Fibroblast of gingiva (primary cell): ENCODE data around the gene RBAK.
"Not testable (repeated sequence)": the region's sequence is repeated elsewhere in the genome, so short reads cannot be mapped to it uniquely, and the experiment has no call there.

Source experiments
- DNase-seq: peaks from one replicate; pipeline ENCODE4 v3.0.0-alpha.2; 2011; ENCODE audit warnings: low read depth

The RBAK gene

DNA sequence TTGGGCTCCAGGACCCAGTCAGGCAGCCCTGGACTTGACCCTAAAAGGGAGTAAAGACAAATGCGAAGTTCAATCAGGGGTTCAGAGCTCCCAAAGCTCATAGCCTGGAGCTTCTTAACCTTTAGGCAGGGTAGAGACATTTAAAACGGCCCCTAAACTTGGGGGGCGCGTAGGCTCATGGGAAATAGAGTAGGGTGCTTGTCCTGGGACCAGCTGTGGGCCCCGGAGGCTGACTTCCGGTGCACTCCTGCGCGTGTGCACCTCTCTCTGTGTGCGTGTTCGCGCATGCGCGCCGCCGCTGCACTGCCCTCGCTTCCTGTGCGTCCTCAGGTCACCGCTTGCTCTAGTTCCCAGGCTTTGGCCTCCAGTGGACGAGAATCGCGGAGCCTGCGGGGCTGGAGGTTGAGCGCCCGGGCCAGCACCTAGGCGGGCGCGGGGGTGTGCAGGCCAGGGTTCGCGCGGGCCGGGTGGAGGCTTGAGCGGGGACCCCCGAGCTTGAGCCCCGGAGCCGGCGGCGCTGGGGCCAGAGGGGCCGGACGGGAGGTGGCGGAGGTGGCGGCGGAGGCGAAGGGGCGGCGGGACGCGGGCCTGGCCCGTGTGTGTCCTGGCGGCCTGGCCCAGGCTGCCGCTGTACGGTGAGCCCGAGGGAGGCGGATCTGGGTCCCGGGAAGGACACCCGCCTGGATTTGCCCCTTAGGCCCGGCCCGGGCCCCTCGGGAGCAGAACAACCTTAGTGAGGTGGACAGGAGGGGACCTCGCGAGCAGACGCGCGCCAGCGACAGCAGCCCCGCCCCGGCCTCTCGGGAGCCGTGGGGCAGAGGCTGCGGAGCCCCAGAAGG is at the start of gene RBAK:
RBAK (plus strand) TSS at position 303 of the 839 bp plus-strand sequence. CDS start 2,217 bp downstream, outside the sequence.
- peak; percentile 96 for DNase-seq

DNA sequence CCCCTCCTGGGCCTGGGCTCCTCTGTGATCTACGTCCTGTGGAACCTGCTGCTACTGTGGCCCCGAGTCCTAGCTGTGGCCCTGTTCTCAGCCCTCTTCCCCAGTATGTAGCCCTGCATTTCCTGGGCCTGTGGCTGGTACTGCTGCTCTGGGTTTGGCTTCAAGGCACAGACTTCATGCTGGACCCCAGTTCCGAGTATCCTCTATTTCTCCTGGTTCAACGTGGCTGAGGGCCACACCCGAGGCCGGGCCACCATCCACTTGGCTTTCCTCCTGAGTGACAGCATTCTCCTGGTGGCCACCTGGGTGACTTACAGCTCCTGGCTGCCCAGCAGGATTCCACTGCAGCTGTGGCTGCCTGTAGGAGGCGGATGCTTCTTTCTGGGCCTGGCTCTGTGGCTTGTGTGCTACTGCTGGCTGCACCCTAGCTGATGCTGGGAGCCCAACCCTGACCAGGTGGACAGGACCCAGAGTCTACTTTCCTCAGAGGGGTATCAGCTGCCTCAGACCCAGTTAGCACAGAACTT is 48.9 kb upstream of the RBAK start:
- no peak for DNase-seq

DNA sequence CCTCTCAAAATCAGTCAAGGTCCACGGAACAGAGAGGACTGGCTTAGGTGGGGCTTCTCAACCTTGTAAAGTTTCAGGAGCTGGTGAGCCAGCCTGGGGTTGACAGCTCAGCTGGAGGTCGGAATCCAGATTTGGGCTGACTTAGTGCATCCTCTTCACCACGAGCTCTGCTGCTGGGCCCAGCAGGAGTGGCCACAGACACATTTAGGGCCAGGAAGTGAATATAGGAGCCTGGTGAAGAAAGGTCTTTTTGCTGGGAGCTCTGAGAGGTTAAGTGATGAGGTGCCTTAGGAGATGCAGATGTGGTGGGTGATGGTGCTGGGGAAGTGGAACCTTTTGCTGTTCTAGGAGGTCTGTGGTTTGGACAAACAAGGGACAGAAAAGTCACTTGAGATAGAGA is 47.4 kb upstream of the RBAK start:
- DNase-seq = no peak

DNA sequence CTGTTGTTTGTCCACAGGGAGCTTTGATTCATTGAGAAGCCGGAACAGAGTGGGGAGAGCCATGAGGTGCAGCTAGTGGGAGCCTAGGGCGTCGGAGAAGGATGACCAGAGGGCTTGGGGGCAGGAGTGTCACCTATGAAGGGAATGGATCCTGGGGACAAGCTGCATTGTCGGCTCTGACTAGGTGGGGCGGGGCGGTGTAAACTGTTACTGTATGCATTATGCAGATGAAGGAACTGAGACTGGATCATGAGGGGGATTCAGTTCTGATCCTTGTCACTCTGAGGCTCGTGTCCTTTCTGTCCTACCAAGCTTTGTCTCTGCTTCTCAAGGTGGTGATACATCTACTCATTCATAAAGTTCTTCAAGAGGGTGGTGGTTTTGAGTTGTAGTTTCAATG is 46.8 kb upstream of the RBAK start:
- DNase-seq = no peak

DNA sequence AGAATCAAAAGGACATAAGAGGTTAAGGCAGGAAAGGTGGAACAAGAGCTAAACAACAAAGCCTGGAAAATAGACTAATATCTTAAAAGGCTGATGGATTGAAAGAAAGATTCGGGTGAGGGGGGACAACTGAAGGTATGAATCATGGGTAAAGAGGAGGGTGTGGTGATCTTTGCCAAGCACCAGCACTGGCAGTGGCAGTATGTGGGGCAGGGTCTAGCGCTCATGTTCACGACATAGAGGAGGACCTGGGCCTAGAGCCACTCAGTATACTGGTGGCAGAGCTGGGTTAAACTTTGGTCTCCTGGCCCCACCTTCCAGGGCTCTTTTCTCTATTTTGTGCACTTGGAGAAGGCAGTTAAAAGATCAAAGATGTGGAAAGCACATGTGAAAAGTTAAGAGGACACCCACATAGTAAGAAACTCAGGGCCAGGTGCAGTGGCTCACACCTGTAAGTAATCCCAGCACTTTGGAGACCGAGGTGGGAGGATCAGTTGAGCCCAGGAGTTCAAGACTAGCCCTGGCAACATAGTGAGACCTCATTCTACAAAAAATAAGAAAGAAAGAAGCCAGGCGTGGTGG is 46.2 kb upstream of the RBAK start:
- DNase-seq = no peak

DNA sequence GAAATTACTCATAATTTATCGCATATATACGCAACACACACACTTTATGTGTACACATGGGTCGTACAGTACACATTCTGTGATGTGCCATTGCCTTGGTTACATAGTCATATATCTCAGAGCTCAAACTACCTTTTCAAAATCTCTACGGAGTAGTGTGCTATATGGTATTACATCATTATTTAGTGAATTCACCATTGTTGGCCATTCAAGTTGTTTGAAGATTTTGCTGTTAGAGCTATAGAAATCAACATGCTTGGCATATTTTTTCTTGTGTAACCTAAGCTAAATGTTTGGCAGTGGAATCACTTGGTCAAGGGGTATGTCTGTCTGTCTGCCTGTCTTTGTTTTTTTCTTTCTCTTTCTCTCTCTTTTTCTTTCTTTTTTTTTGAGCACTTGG is 44.7 kb upstream of the RBAK start:
- no peak for DNase-seq

DNA sequence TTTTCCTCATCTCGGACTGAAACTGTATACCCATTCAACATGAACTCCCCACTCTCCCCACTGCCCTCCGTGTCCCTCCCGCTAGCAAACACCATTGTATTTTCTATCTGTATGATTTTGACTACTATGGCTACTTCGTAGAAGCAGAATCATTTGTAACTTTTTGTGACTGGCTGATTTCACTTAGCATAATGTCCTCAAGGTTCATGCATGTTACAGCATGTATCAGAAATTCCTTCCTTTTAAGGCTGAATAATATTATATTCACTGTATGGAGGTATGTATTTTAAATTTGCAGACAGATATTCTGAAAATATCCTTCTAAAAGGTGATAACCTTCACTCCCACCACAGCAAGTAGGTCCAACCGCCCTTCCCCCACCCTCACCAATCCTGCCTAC is 43.7 kb upstream of the RBAK start:
- no peak for DNase-seq

DNA sequence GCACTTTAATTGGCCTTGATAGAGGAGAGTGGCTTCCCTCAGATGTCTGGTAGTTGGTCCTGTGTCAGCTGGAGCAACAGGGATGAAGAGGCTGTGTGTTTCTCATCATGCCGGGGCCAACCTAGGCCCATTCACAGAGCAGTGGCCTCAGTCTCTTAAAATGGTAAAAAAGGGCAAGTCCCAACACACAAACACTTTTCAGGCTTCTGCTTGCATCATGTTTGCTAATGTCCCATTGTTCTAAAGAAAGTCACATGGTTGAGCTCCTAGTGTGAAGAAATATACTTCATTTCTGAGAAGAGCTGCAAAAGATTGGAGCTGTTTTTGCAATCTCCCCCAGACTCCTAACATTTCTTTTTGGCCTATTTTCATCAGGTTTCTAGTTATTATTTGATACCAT is 40.6 kb upstream of the RBAK start:
- DNase-seq = no peak

DNA sequence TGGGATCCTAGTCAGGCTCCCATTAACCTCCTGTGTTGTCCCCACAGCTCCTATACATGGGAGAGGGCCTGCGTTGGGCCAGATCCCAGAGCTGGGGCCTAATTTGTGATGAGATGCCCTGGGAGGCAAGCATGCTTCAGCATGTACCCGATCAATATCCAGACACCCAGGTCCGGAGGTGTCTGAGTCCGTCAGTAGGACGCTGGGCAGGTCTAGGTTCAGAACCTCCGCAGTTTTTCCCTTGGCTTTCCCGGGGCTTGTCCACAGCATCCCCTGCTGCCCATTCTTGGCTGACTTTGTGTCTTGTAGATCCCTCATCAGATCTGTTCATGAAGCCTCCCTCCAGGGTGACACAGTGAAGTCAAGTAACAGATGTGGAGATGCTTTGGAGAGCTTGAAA is 32.7 kb upstream of the RBAK start:
- DNase-seq = no peak

DNA sequence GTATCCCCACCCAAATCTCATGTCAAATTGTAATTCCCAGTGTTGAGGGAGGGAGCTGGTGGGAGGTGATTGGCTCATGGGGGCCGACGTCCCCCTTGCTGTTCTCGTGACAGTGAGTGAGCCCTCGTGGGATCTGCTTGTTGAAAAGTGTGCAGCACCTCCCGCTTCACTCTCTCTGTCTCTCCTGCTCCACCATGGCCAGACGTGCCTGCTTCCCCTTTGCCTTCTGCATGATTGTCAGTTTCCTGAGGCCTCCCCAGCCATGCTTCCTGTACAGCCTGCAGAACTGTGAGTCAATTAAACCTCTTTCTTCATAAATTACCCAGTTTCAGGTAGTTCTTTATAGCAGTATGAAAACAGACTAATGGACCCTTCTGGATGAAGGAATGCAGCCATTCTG is 29.7 kb upstream of the RBAK start:
- DNase-seq = not testable (repeated sequence)

DNA sequence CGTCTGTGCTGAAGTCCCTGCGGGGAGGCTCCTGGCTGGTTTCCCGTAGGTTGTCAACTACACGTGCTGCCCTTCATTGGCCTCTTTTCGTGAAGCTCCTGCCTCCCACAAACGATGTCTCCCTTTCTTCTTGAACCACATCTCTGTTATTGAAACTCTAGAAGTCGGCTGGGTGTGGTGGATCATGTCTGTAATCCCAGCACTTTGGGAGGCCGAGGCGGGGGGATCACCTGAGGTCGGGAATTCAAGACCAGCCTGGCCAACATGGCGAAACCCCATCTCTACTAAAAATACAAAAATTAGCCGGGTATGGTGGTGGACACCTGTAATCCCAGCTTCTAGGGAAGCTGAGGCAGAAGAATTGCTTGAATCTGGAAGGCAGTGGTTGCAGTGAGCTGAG is 28.0 kb upstream of the RBAK start:
- DNase-seq = not testable (repeated sequence)

DNA sequence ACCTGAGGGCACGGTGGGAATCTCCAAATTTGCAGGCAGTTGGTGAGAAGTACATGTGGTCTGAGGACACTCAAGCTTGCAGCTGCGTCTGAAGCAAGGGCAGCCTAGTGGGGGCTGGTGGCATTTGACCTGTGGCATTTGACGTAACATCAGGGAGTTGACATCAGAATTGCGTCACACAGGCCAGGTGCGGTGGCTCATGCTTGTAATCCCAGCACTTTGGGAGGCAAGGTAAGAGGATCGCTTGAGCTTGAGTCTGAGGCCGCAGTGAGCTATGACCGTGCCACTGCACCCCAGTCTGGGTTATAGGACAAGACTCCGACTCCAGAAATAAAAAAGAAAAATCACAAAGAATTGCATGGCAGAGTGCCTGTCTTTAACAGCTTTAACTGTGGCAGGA is 25.6 kb upstream of the RBAK start:
- DNase-seq = no peak

DNA sequence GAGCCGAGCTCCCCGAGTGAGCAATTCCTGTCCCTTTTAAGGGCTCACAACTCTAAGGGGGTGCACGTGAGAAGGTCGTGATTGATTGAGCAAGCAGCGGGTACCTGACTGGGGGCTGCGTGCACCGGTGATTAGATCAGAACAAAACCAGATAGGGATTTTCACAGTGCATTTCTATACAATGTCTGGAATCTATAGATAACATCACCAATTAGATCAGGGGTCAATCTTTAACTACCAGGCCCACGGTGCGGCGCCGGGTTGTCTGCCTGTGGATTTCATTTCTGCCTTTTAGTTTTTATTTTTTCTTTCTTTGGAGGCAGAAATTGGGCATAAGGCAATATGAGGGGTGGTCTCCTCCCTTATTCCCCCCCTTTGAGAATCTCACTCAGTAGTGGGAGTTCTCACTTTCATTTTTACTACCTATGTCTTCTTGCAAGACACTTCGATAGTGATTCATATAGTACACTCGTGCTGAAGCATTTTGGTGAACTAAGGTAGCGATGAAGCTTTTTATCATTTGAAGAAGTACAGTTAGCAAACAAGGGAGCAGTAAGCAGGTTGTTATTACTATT is 24.6 kb upstream of the RBAK start:
- not testable (repeated sequence) for DNase-seq

DNA sequence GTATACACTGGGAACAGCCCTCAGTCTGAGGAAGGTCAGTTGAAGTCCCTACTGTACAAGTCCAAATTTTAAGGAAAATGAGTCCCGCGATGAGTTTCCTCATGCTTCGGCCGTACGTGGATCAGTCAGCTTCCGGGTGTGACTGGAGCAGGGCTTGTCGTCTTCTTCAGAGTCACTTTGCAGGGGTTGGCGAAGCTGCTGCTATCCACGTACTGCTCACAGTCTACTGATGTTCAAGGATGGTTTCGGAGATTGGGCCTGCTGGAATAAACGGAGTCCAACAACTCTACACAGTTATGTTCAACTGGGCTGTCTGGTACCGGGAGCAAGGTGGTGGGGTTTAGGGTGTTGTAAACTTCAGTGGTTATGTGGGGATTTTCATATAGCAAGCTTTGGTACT is 22.0 kb upstream of the RBAK start:
- DNase-seq = not testable (repeated sequence)

DNA sequence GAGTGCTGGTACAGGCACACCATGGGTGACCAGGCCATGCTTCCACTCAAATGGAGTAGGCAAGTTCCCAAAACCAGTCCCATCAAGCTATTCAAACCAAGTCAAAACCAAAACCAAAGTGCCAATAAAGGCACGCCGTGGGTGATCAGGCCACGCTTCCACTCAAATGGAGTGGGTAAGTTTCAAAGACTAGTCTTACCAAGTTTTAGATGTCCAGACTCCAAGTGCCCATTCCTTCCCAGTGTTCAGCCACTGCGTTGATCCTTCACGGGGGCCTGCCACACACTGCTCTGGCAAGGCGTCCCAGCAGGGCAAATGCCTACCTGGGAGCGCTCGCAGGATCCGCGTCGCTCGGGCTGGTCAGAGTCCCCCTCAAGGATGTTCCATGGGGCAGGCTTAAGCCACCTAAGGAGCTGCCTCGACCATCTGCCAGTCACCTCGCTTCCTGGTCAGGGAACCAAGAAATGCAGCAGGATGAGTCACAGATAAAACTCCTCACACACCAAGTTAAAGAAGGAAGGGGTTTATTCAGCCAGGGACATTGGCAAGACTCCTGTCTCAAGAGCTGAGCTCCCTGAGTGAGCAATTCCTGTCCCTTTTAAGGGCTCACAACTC is 17.8 kb upstream of the RBAK start:
- DNase-seq = not testable (repeated sequence)

DNA sequence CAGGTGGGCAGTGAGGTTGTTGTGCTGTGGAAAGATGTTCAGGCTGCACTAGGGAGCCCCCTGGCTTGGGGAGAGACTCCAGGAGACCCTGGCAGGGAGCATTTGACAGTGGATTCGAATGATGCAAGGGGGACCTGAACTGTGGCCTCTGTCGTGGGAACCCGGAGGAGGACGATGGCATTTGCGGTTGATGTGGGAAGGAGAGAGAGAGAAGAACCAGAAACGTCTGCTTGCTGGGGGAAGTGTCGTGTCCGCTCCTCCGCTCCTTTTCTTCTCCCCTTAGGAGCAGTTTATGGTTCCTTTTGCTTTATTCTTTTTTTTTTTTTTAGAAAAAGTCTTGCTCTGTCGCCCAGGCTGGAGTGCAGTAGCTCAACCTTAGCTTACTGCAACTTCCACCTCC is 12.5 kb upstream of the RBAK start:
- DNase-seq = not testable (repeated sequence)

DNA sequence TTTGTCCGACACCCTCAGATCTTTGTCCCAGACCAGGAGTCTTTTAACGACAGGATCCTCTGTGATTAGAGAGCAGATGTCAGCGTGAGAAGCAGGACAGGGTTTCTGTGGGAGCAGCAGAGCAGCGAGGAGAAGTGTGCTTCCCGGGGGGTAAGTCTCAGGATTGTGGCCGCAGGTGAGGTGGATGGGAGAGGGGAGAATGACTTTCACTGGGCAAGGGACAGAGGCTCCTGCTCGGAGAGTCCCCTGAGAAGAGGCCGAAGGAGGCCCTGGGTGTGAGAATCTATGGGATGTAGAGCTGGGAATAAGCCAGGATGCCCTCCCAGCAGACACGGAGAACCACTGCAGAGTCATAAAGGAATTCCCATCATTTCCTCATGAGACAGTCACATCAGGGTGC is 10.4 kb upstream of the RBAK start:
- DNase-seq = no peak

DNA sequence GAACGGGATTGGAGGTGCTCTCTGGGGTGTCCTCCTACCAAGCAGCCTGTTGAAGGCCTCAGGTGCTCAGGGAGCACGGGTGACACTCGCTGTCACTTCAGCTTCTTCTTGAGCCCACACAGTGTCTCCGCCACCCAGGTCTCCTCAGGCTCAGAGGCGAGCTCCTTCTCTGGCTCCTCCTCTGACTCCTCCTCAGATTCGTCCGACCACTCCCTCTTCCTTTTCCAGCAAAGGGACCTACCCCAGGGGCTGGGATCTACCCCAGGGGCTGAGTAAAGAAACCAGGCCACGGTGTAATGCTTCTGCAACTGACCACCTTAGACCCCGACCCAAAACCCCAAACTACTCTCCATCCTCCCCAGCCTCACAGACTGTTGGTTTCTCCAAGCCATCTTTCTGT is 9.2 kb upstream of the RBAK start:
- DNase-seq = no peak

DNA sequence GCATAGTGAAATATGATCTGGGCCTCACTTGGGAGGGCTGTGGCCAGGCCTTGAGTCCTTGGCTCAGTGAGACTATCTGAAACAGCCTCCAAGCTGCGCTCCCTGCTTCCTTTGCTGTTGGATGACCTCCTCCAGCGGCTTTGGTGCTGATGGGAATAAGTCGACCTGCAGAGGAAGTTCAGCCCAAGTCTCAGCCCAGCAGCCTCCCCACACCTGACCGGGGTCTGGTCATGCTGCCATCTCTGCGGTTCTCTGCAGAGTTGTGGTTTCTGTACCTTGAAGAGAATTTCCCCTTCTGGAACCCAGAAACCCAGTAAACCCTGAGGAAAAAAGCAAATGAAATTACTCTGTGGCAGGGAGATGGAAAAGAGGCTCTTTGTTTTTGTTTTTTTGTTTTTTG is 4.6 kb upstream of the RBAK start:
- DNase-seq = no peak

DNA sequence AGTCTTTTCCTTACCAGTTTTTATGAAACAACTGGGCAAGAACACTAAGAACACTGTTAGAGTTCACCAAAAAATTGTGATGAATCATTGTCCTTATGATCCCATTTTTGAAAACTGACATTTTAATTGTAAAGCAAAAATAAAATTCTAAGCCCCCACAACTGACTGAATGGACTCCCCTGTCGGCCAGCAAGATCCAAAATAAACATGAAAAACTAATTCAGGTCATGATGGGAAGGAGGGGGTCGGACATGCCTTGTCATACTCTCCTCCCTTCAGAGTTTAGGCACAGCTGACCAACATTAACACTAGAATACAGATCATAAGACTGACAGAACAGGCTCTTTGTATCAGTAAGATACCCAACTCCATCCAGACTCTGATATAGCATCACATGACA is 2.0 kb upstream of the RBAK start:
- no peak for DNase-seq

DNA sequence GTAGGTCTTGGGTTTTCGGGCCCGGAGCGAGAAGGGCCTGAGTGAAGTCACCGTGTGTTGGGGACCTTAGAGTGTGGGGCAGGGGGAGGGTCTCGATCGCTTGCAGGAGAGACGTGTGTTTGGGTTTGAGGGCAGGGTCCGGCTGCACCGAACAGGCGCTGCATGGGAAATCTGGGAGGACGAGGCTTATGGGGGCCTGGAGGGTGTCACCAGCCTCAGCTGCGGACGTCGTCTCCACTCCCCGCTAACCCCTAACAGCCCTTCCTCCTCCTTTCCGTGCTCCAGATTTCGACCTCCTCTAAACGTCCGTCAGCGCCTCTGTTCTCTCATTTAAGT is 705 bp downstream of the RBAK start:
- DNase-seq = not testable (repeated sequence)

DNA sequence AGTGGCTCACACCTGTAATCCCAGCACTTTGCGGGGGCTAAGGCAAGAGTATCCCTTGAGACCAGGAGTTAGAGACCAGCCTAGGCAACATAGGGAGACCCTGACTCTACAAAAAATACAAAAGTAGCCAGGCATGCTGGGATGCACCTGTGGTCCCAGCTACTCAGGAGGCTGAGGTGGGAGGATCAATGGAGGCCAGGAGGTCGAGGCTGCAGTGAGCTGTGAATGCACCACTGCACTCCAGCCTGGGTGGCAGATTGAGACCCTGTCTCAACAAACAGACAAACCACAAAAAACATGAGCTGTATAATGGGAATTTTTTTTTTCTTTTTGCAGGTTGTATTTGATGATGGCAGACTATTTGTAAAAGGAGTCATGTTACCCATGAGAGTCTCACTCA is 1.5 kb downstream of the RBAK start:
- not testable (repeated sequence) for DNase-seq

DNA sequence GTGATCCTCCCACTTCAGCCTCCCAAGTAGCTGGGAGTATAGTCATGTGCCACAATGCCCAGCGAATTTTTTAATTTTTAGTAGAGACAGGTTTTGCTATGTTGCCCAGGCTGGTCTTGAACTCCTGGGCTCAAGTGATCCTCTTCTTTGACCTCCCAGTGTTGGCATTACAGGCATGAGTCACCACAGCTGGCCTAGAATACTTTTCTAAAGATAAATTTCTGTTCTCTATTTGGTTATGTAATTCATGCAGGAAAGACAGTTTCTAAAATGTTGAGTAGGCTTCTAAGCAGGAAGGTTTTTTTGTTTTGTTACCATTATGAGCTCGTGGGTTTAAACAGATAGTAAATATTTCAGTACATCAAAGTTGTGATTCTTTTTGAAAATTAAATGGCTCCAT is 5.0 kb downstream of the RBAK start:
- no peak for DNase-seq
